ENCODE measurements around the gene BNIP5.
"Not testable (repeated sequence)": the region's sequence is repeated elsewhere in the genome, so short reads cannot be mapped to it uniquely, and the experiment has no call there.

BNIP5 gene

GRCh38 chr6:36340618-36341454 is 4.1 kb upstream of the BNIP5 start:
- peak; percentile 58 for DNase-seq

- DNase-seq, result no peak
These were observed 3.6 kb upstream of the BNIP5 start for GRCh38 chr6:36340306-36340617.

- DNase-seq, result no peak
These were observed 2.5 kb upstream of the BNIP5 start for GRCh38 chr6:36339146-36339545.

- DNase-seq, result not testable (repeated sequence)
These were observed 1.5 kb upstream of the BNIP5 start for GRCh38 chr6:36338223-36338622.

GRCh38 chr6:36337814-36338213 is 1.1 kb upstream of the BNIP5 start:
- no peak for DNase-seq

- DNase-seq, result no peak
These were observed 429 bp downstream of the BNIP5 start for GRCh38 chr6:36336208-36336710.

GRCh38 chr6:36335465-36336207 is 1.1 kb downstream of the BNIP5 start:
- DNase-seq, result no peak

- no peak for DNase-seq
These were observed 1.7 kb downstream of the BNIP5 start for GRCh38 chr6:36334832-36335459.

- no peak for DNase-seq
These were observed 2.6 kb downstream of the BNIP5 start for GRCh38 chr6:36333931-36334725.

GRCh38 chr6:36333171-36333895 is 3.4 kb downstream of the BNIP5 start:
- DNase-seq, result no peak

- no peak for DNase-seq
These were observed 5.3 kb downstream of the BNIP5 start for GRCh38 chr6:36331381-36331780.

GRCh38 chr6:36330366-36330765 is 6.3 kb downstream of the BNIP5 start:
- DNase-seq, result no peak

GRCh38 chr6:36329798-36330291 is 6.8 kb downstream of the BNIP5 start:
- no peak for DNase-seq

- DNase-seq, result no peak
These were observed 8.1 kb downstream of the BNIP5 start for GRCh38 chr6:36328600-36328999.

GRCh38 chr6:36327919-36328236 is 8.8 kb downstream of the BNIP5 start:
- no peak for DNase-seq

- no peak for DNase-seq
These were observed 9.3 kb downstream of the BNIP5 start for GRCh38 chr6:36327226-36327918.

- peak; percentile 9 for DNase-seq
These were observed 10.2 kb downstream of the BNIP5 start for GRCh38 chr6:36326356-36326995.

- DNase-seq, result no peak
These were observed 12.0 kb downstream of the BNIP5 start for GRCh38 chr6:36324715-36325114.

GRCh38 chr6:36324191-36324590 is 12.5 kb downstream of the BNIP5 start:
- no peak for DNase-seq

GRCh38 chr6:36323062-36323461 is 13.6 kb downstream of the BNIP5 start:
- DNase-seq, result no peak

GRCh38 chr6:36322591-36322990 is 14.1 kb downstream of the BNIP5 start:
- no peak for DNase-seq
